Fibroblast of lung (primary cell): ENCODE results near the gene YTHDC1.

Source experiments
- CTCF ChIP-seq, 2 donors: IDR thresholded peaks in 1 of 2; conservative IDR thresholded peaks in 1 of 2; 1 replicate in 1 of 2; 2 replicates in 1 of 2; pipeline ENCODE4 v1.5.1; 2011 to 2012; ENCODE audit warnings: low read length in 2 of 2, control low read depth in 1 of 2, inconsistent platforms in 1 of 2, low read depth in 1 of 2, mild to moderate bottlenecking in 1 of 2
- EZH2 ChIP-seq: IDR thresholded peaks from 2 replicates; pipeline ENCODE4 v1.5.1; 2012; ENCODE audit warnings: low read length, control low read depth, mild to moderate bottlenecking; ENCODE audit errors: missing control alignments

- TF ChIP-seq CTCF (conservative IDR thresholded peaks at IDR 0.05 in 1 of 2, IDR thresholded peaks at IDR 0.05 in 1 of 2; ENCODE audit: low read depth in 1 of 2, low read length in 2 of 2) (no peak), EZH2 (no peak)
Observed at GRCh38 chr4:68347845-68348244, 2.0 kb downstream of the YTHDC1 start.
